Smooth muscle cell of trachea (primary cell): Measurements from ENCODE around the gene PLCD3. TPM values are rescaled to one million over a fixed set of nuclear protein-coding genes. Genes with fewer than 3 reads are reported as not detected.

Source experiments
- total RNA-seq: library from RNA; depleted of rRNA; stranded (reverse); fragments of >200 nt; gene quantifications from 2 replicates; pipeline ENCODE4 v1.2.1, GENCODE V29; 2014

The PLCD3 gene, protein sequence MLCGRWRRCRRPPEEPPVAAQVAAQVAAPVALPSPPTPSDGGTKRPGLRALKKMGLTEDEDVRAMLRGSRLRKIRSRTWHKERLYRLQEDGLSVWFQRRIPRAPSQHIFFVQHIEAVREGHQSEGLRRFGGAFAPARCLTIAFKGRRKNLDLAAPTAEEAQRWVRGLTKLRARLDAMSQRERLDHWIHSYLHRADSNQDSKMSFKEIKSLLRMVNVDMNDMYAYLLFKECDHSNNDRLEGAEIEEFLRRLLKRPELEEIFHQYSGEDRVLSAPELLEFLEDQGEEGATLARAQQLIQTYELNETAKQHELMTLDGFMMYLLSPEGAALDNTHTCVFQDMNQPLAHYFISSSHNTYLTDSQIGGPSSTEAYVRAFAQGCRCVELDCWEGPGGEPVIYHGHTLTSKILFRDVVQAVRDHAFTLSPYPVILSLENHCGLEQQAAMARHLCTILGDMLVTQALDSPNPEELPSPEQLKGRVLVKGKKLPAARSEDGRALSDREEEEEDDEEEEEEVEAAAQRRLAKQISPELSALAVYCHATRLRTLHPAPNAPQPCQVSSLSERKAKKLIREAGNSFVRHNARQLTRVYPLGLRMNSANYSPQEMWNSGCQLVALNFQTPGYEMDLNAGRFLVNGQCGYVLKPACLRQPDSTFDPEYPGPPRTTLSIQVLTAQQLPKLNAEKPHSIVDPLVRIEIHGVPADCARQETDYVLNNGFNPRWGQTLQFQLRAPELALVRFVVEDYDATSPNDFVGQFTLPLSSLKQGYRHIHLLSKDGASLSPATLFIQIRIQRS
- total RNA-seq: 34.6 and 72.0 TPM in 2 replicates

DNA sequence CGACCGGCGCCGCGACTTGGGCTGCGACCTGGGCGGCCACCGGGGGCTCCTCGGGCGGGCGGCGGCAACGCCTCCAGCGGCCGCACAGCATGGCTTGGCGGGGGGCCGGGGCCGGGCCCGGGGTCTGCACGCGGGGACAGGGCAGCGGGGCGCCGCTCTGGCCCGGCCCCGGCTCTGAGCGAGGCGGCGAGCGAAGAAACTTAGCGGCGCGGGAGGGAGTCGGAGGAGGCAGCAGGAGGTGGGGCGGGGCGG, at the start of gene PLCD3:
PLCD3 (minus strand) TSS at position 196 of the 252 bp plus-strand sequence; CDS start at position 91, 105 bp downstream.

DNA sequence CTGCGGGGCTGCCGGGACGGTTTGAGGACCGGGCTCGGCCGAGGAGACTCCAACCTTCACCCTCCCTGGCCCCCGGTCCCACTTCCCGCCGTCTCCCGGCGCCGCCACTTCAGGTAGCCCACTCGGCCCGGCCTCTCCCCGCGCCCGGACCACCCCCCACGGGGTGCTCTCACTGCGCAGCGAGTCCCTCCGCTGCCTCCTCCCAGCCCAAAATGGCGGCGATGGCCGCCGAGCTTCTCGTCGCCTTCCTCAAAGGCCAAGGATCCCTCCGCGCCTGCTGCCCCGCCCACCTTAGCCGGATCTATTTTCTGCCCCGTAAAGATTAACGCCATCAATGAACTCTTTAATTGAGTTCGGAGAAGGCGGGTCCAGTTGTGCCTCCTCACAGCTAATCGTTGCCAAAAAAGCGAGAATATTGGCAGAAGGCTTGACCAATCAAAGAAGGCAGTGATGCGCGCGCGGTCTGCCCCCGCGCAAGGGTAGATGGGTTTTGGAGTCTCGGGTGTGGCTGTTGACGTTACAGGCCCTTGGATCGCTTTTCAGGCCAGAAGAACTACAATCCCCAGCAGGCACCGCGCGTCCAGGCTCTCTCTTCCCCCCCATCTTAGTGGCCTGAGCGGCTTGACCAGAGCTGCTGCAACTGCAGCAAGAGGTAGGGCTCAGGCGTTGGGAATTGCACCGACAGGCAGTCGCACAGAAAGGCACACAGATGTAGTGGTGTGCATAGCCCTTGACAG, 29.1 kb upstream of the PLCD3 start, which contains the start of gene HEXIM2:
HEXIM2 (plus strand) TSS at position 588 of the 737 bp plus-strand sequence. CDS start 919 bp downstream, outside the sequence.

DNA sequence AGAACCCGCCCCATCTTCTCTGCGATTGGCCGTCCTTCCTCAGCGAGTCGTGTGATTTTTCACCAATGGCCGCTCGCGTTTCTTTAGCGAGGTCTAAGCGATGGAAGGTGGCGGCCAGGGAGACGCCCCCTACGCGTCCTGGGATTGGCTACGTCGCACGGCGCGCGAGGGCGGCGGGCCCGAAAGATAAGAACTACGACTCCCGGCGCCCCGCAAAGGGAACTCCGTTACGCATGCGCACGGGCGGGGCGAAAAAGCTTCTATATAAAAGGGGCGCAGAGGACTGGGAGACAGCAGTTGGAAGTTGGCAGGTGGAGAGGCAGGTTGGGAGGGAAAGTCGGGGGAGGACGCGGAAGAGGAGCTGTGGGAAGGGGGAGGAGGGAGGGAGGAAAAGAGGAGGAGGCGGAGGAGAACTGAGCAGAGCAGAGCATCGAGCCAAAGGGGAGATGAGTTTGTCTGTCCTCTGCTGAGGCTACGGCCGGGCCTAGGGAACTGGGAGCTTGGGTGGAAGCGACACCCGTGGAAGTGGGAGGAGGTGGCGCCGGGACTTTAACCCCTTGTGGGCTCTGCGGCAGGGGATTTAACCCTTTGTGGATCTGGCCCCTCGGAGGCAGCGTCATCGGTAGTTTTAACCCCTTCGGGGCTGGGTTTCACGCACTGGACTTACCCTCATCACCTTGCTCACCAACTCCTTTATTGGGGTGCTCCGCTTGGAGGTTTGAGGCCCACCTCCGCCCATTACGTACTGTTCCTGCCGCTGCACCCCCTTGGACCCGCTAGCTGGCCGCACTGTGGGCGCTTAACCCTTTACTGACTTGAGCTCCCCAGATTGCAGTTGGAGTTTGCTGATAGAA, 16.1 kb upstream of the PLCD3 start, which contains the start of gene HEXIM1:
HEXIM1 (plus strand) TSS at position 293 of the 854 bp plus-strand sequence. CDS start 716 bp downstream, outside the sequence.

DNA sequence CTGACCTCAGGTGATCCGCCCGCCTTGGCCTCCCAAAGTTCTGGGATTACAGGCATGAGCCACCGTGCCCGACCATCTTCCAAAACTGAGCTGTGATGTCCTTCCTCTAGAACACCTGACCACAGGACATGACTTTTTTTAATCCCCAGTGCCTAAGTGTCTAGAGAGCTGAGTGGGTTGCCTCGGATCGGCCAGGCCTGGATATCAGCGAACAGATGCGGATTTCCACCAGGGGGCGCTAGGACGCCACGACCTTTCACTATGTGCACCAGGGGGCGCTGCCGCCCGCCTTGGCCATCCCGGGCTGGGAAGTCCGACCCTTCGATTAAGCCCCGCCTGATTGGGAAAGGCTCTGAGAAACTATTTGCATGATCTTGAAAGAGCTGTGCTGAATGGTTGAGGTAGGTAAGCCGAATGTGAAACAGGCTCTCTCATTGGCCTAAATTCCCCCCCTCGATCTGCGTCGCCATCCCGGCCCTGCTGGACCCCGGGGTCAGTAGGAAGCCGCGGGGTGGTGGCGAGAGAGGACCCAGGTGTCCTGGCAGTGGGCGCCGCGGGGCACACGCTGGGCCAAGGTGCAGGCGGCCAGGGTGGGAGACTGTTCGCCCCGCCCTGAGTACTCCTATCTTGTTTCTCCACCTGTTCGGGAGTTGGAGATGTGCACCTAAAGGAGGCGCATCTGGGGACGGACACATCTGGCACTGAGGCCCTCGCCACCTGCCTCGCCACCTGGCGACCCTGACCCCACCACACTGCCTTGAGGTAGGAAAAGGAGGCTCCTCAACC, 3.1 kb upstream of the PLCD3 start, which contains the start of gene ACBD4:
ACBD4 (plus strand) TSS at position 496 of the 786 bp plus-strand sequence. CDS start 458 bp downstream, outside the sequence.

DNA sequence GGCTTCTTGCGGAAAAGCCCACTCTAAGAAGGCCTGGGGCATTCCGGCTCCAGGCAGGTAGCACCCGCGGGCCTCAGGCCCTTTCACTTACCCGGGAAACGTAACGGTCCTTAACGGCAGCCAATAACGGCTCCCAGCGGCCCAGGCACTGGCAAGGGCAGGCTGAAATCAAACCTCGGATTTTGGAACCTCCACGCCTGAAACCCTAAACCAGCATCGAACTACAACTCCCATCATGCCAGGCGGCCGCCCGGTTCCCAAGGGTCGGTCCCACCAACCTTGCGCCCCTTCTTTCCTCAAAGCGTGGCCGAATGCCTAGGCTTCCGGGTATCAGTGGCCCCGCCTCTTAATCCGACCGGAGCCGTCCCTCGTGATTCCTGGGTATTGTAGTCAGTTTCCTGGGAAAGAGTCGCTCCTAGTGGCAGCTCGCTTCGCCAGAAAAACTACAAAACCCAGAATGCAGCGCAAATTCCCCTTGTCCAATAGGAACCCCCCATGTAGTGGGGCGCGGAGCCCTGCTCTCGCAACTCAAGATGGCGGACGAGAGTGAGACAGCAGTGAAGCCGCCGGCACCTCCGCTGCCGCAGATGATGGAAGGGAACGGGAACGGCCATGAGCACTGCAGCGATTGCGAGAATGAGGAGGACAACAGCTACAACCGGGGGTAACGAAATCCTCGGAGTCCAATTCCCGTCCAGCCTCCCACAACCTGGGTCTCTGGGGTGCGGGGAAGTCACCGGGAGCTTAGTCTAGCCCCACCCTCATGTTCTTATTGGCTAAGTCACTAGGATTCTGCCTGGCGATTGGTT, 71.3 kb downstream of the PLCD3 start, which contains the start of gene NMT1:
NMT1 (plus strand) TSS at position 521 of the 809 bp plus-strand sequence; CDS start at position 534, 13 bp downstream.

Other genes starting within 250 kb of the PLCD3 start
- 86.7 and 122 TPM in 2 replicates for gene EFTUD2, start 233.1 kb downstream of the PLCD3 start, total RNA-seq
- gene GFAP, start 217.0 kb downstream of the PLCD3 start, total RNA-seq: 0.15 TPM in 1 of 2 replicates, not detected in the other
- 0.50 and 6.7 TPM in 2 replicates for gene KIF18B, start 184.7 kb downstream of the PLCD3 start, total RNA-seq
- gene C1QL1, start 164.2 kb downstream of the PLCD3 start, total RNA-seq: 0.29 and 0.99 TPM in 2 replicates
- 29.4 and 64.2 TPM in 2 replicates for gene DCAKD, start 80.9 kb downstream of the PLCD3 start, total RNA-seq
- 66.0 and 118 TPM in 2 replicates for gene NMT1, start 71.2 kb downstream of the PLCD3 start, total RNA-seq
- 7.9 and 16.0 TPM in 2 replicates for gene ACBD4, start 3.2 kb upstream of the PLCD3 start, total RNA-seq
- gene HEXIM1, start 16.0 kb upstream of the PLCD3 start, total RNA-seq: 8.1 and 12.2 TPM in 2 replicates
- gene HEXIM2, start 29.4 kb upstream of the PLCD3 start, total RNA-seq: 11.1 and 13.6 TPM in 2 replicates
- 12.1 and 19.5 TPM in 2 replicates for gene FMNL1, start 89.4 kb upstream of the PLCD3 start, total RNA-seq
- gene SPATA32, start 129.6 kb upstream of the PLCD3 start, total RNA-seq: not detected in 2 replicates
- 3.3 and 5.6 TPM in 2 replicates for gene MAP3K14, start 184.5 kb upstream of the PLCD3 start, total RNA-seq